Mucosa of descending colon (tissue), 3 donors: ENCODE data around the gene RNF128. TPM values are rescaled to one million over a fixed set of nuclear protein-coding genes. Genes with fewer than 3 reads are reported as not detected.

Experiments used
- total RNA-seq, 3 donors: library from RNA; stranded (reverse); fragmentation: NEBNext Ultra II Directional in 2 of 3; extraction: Animal tissue kit (Norgen Biotek cat#: 25700) in 2 of 3; gene quantifications; one replicate each; pipeline versions ENCODE4 v1.2.1 to v1.2.4, GENCODE V29; 2021 to 2023
- donor health status: DM: no; HTN: no; CAD: no; lungs with moderate emphysema.
- donor health status: DM: no; HTN: no; CAD: no.
- donor health status: DM: no; HTN: yes; CAD: no.

Gene RNF128
- total RNA-seq, 3 donors from 2014 or later: 13.5 to 51.5 (median 25.5) TPM

Other genes starting within 250 kb of the RNF128 start
- 1 to 10 TPM; 1.3 to 2.6 (median 1.7) TPM for gene RADX, start 114.7 kb upstream of the RNF128 start, total RNA-seq
- gene TBC1D8B, start 76.0 kb downstream of the RNF128 start, total RNA-seq: 10 to 100 TPM; 10.3 to 14.3 (median 11.5) TPM
- not detected for gene RIPPLY1, start 176.6 kb downstream of the RNF128 start, total RNA-seq
- gene CLDN2, start 193.7 kb downstream of the RNF128 start, total RNA-seq: under 1 TPM; 0.09 to 0.70 (median 0.22) TPM